ENCODE results near the gene KCTD6. TPM values are rescaled to one million over a fixed set of nuclear protein-coding genes. Genes with fewer than 3 reads are reported as not detected.

The KCTD6 gene
- total RNA-seq, 1 donor from 2014 or later = 11.9 TPM

DNA sequence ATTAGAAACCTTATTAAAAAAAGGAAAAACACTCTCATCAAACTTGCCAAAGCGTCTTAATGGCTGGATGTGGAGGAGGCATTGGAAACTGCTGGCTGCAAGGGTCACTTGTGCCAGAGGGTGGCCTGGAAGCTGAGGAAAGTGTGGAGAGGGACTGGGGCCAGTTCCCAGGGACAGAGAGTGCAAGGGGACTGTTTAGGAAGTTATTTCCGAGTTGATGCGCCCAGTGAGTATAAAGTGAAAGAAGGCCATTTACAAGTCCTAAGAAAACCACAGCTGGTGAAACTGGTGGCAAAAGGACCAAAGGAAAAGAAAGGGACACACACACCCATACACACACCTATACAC is 7.2 kb upstream of the KCTD6 start:
- H3K9me3 Mint-ChIP-seq (ENCODE audit: unreplicated experiment) = no peaks in the 10 kb centered on the region
- no peaks in the 10 kb centered on the region for H3K36me3 Mint-ChIP-seq (ENCODE audit: low read depth, unreplicated experiment)
- H3K27me3 Mint-ChIP-seq (ENCODE audit: unreplicated experiment) = peaks cover 6% of the 10 kb centered on the region
- no peak overlapping the region for H3K27ac Mint-ChIP-seq (ENCODE audit: unreplicated experiment)
- peaks cover 8% of the 10 kb centered on the region for H3K4me1 Mint-ChIP-seq (ENCODE audit: unreplicated experiment)
- DNase-seq (ENCODE audit: low spot score) = no peak
- no peak overlapping the region for H3K4me3 Mint-ChIP-seq (ENCODE audit: unreplicated experiment)
- TF ChIP-seq, protein P1, sequence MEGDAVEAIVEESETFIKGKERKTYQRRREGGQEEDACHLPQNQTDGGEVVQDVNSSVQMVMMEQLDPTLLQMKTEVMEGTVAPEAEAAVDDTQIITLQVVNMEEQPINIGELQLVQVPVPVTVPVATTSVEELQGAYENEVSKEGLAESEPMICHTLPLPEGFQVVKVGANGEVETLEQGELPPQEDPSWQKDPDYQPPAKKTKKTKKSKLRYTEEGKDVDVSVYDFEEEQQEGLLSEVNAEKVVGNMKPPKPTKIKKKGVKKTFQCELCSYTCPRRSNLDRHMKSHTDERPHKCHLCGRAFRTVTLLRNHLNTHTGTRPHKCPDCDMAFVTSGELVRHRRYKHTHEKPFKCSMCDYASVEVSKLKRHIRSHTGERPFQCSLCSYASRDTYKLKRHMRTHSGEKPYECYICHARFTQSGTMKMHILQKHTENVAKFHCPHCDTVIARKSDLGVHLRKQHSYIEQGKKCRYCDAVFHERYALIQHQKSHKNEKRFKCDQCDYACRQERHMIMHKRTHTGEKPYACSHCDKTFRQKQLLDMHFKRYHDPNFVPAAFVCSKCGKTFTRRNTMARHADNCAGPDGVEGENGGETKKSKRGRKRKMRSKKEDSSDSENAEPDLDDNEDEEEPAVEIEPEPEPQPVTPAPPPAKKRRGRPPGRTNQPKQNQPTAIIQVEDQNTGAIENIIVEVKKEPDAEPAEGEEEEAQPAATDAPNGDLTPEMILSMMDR (IDR thresholded peaks at IDR 0.05; ENCODE audit: unreplicated experiment) = no peak

DNA sequence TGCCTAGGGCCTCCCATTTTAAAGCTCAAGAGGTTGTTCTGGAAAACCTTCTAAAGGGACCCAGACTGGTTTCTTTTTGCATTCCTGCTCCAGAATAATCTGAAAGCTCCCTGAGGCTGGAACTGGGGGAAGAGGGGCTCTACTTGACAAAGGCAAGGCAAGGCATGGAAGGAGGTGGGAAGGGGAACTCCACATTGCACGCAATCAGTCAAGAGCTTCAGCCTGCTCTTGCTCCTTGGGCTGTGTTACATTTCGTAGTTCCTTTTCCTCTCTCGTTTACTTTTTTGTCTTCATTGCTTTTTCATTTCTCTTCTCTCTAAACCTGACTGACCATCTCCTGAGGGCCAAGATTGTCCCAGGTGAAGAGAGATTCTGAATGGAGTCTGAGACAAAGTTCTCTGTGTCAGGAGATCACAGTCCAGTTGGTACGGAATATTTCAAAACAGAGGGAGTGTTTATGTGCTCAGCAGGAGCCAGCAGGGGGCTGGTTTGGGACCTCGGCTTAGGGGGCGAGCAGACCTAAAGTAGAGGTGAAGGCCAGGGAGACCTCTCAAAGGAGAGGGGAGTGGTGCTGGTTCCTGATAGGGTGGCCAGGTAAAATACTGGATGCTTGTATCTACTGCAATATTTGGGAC is 6.0 kb upstream of the KCTD6 start:
- Mint-ChIP-seq H3K9me3 (ENCODE audit: unreplicated experiment) (no peaks in the 10 kb centered on the region), H3K4me1 (ENCODE audit: unreplicated experiment) (peaks cover 11% of the 10 kb centered on the region), H3K27ac (ENCODE audit: unreplicated experiment) (no peak overlapping the region), H3K27me3 (ENCODE audit: unreplicated experiment) (peaks cover 6% of the 10 kb centered on the region), H3K36me3 (ENCODE audit: low read depth, unreplicated experiment) (peaks cover 4% of the 10 kb centered on the region), H3K4me3 (ENCODE audit: unreplicated experiment) (no peak overlapping the region)
- DNase-seq (ENCODE audit: low spot score) = no peak
- TF ChIP-seq, protein P1 (IDR thresholded peaks at IDR 0.05; ENCODE audit: unreplicated experiment) = no peak

DNA sequence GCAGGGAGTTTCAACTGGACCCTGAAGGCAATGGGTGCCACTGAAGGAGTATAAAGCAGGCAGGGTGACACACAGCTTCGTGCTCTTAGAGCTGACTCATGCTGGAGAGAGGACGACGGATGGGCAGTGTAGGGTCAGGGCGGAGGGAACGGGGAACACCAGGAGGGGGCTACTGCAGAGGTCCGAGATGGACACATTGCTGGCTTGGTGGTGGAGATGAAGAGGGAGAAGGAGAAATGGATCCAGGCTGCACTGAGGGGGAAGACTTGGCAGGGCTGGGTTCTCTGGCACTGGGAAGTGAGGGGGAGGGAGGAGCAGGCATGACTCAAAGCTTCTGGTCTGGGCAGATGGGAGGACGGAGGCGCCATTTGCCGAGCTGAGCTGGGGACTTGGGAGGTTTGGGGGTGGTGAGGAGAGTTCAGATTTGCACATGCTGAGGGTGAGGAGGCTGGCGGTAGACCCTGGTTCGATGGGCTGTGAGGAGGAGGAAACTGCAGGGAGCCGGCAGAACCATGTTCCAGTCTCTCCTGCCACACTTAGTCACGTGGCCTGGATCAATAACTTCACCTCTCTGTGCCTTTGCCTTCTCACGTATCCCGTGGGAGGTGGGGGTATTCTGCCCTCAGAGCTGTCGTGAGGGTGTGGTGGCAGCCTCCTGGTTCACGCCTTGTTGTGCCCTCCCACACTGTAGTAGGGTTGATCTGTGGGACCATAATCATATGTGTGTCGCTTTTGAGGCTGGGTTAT is 4.6 kb upstream of the KCTD6 start:
- Mint-ChIP-seq H3K4me3 (ENCODE audit: unreplicated experiment) (no peak overlapping the region), H3K27ac (ENCODE audit: unreplicated experiment) (no peak overlapping the region), H3K36me3 (ENCODE audit: low read depth, unreplicated experiment) (peaks cover 4% of the 10 kb centered on the region), H3K27me3 (ENCODE audit: unreplicated experiment) (peaks cover 6% of the 10 kb centered on the region), H3K4me1 (ENCODE audit: unreplicated experiment) (peaks cover 14% of the 10 kb centered on the region), H3K9me3 (ENCODE audit: unreplicated experiment) (no peaks in the 10 kb centered on the region)
- no peak for DNase-seq (ENCODE audit: low spot score)
- TF ChIP-seq, protein P1 (IDR thresholded peaks at IDR 0.05; ENCODE audit: unreplicated experiment) = no peak

DNA sequence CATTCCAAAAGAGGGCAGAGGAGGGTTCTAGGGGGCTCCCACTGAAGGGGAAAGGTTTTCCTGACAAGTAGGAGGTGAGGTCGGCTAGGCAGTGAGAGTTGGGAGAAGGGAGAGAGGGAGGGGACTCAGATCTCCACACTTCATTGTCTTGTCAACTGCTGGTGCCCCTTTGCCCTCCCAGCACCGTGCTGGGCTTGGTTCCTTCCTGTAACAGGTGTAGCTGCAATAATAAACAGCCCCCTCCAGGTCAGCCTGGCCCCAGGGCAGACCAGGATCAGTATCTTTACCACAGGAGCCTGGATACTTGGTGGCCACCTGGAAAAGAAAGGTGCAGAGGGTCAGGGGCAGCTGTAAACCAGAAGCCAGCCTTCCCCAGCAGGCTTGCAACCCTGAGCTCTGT is 2.9 kb upstream of the KCTD6 start:
- Mint-ChIP-seq H3K27ac (ENCODE audit: unreplicated experiment) (no peak overlapping the region), H3K36me3 (ENCODE audit: low read depth, unreplicated experiment) (peaks cover 8% of the 10 kb centered on the region), H3K4me3 (ENCODE audit: unreplicated experiment) (no peak overlapping the region), H3K27me3 (ENCODE audit: unreplicated experiment) (peaks cover 6% of the 10 kb centered on the region), H3K9me3 (ENCODE audit: unreplicated experiment) (no peaks in the 10 kb centered on the region), H3K4me1 (ENCODE audit: unreplicated experiment) (peaks cover 21% of the 10 kb centered on the region)
- TF ChIP-seq, protein P1 (IDR thresholded peaks at IDR 0.05; ENCODE audit: unreplicated experiment) = no peak
- no peak for DNase-seq (ENCODE audit: low spot score)

DNA sequence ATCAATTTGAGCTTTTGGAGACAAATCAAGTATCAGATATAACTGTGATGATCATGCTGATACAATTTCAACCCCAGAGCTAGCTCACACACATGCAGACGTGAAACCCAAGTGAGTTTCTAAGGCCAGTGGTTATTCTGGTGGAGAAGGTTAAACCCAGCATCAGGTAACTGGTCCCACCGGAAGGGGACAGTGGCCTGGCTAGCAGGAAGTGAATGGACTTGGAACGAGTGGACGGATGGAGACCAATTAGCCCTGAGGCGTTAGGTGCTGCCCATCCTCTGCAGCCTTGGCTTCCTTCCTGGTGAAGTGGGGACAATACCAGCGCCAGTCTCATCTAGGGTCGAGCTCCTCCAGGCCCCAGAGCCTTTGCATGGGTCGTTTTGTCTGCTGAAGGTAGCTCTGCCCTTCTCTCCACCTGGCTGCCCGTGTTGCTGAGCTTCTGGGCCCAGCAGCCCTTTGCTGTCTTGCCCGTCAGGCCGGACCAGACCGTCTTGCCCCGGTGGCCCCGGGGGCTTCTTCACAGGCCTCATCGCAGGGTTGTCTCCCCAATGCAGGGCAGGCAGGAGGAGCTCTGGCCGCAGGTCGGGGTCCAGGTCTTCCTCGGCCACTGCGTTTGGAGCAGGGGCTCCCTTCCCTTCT is 915 bp upstream of the KCTD6 start:
- H3K27ac Mint-ChIP-seq (ENCODE audit: unreplicated experiment) = peak overlapping the region; percentile 50
- H3K4me3 Mint-ChIP-seq (ENCODE audit: unreplicated experiment) = peak overlapping the region; percentile 87
- peaks cover 6% of the 10 kb centered on the region for H3K27me3 Mint-ChIP-seq (ENCODE audit: unreplicated experiment)
- DNase-seq (ENCODE audit: low spot score) = no peak
- peaks cover 8% of the 10 kb centered on the region for H3K36me3 Mint-ChIP-seq (ENCODE audit: low read depth, unreplicated experiment)
- TF ChIP-seq, protein P1 (IDR thresholded peaks at IDR 0.05; ENCODE audit: unreplicated experiment) = no peak
- no peaks in the 10 kb centered on the region for H3K9me3 Mint-ChIP-seq (ENCODE audit: unreplicated experiment)
- H3K4me1 Mint-ChIP-seq (ENCODE audit: unreplicated experiment) = peaks cover 17% of the 10 kb centered on the region

Data from endothelial cell (in vitro differentiated cells).